H1 (cell line): Measurements from ENCODE around the gene GCSH. TPM values are rescaled to one million over a fixed set of nuclear protein-coding genes. Genes with fewer than 3 reads are reported as not detected.

Experiments
- CTCF ChIA-PET: fragments of 300-600 bp; sonication (Branson Sonifier 250); formaldehyde crosslinking; loops from one replicate; lab custom pipeline; 2021; ENCODE audit not compliant: partially characterized antibody; lab: Charles Lee
- POLR2A ChIA-PET: fragments of 300-600 bp; sonication (Branson Sonifier 250); formaldehyde crosslinking; loops from one replicate; lab custom pipeline; 2021; ENCODE audit warnings: inconsistent platforms; ENCODE audit not compliant: partially characterized antibody; lab: Charles Lee
- DNase-seq, 2 experiments: peaks; one replicate each; pipeline versions ENCODE4 v3.0.0 to v3.0.0-alpha.2; 2010 to 2022; ENCODE audit warnings: low spot score in 2 of 2, low read depth in 1 of 2, mixed read lengths in 1 of 2
- FAIRE-seq: peaks from 2 replicates; lab custom pipeline; 2011; peaks lifted over from hg19 to GRCh38; lab: Jason Lieb, UNC
- H2AFZ ChIP-seq: 2 replicates; pipeline ENCODE4 v1.8.1; 2012; ENCODE audit warnings: low read length, inconsistent platforms
- H2AK5ac ChIP-seq: 2 replicates; pipeline ENCODE4 v1.6.1; 2013; ENCODE audit warnings: low read depth, low read length
- H2BK120ac ChIP-seq: replicated peaks from 2 replicates; pipeline ENCODE3; 2013; ENCODE audit warnings: low read depth, low read length, inconsistent platforms
- H2BK12ac ChIP-seq: 2 replicates; pipeline ENCODE4 v1.6.1; 2013; ENCODE audit warnings: low read depth, low read length
- H2BK15ac ChIP-seq: 2 replicates; pipeline ENCODE4 v1.6.1; 2013; ENCODE audit warnings: low read length
- H2BK20ac ChIP-seq: 2 replicates; pipeline ENCODE4 v1.6.1; 2013; ENCODE audit warnings: low read length
- H2BK5ac ChIP-seq: 2 replicates; pipeline ENCODE4 v1.6.1; 2013; ENCODE audit warnings: low read depth, low read length
- H3K14ac ChIP-seq: 2 replicates; pipeline ENCODE4 v1.6.1; 2013; ENCODE audit warnings: inconsistent platforms; ENCODE audit not compliant: insufficient read length
- H3K18ac ChIP-seq: 2 replicates; pipeline ENCODE4 v1.6.1; 2013; ENCODE audit warnings: low read length; ENCODE audit errors: extremely low read depth
- H3K23ac ChIP-seq: 2 replicates; pipeline ENCODE4 v1.6.1; 2013; ENCODE audit warnings: inconsistent platforms; ENCODE audit not compliant: insufficient read length
- H3K23me2 ChIP-seq: 2 replicates; pipeline ENCODE4 v1.6.1; 2013; ENCODE audit warnings: low read depth, low read length
- H3K27ac ChIP-seq: 2 replicates; pipeline ENCODE4 v1.6.1; 2011; ENCODE audit warnings: low read depth, low read length, inconsistent platforms
- H3K27me3 ChIP-seq, 4 experiments: replicated peaks in 1 of 4; 1 replicate in 1 of 4; 2 replicates in 3 of 4; pipeline versions ENCODE4 v1.6.1 to v1.8.1; 2011 to 2013; ENCODE audit warnings: low read length in 3 of 4, mild to moderate bottlenecking in 3 of 4, inconsistent platforms in 2 of 4, mixed read lengths in 2 of 4, moderate library complexity in 1 of 4; ENCODE audit not compliant: control insufficient read depth in 3 of 4, insufficient read depth in 3 of 4; ENCODE audit errors: extremely low read depth in 1 of 4
- H3K36me3 ChIP-seq, 4 experiments: 2 replicates each; pipeline versions ENCODE4 v1.6.1 to v1.8.1; 2011 to 2013; ENCODE audit warnings: mild to moderate bottlenecking in 4 of 4, low read length in 3 of 4, moderate library complexity in 2 of 4, control low read depth in 1 of 4, inconsistent platforms in 1 of 4; ENCODE audit not compliant: insufficient read depth in 4 of 4, control insufficient read depth in 2 of 4
- H3K4ac ChIP-seq: replicated peaks from 2 replicates; pipeline ENCODE3; 2013; ENCODE audit warnings: low read length, low read depth, mixed read lengths, inconsistent platforms; ENCODE audit not compliant: insufficient read length
- H3K4me1 ChIP-seq, 4 experiments: replicated peaks in 1 of 4; 1 replicate in 1 of 4; 2 replicates in 3 of 4; pipeline versions ENCODE4 v1.6.1 to v1.8.1; 2011 to 2013; ENCODE audit warnings: low read length in 3 of 4, inconsistent platforms in 2 of 4, mixed read lengths in 1 of 4; ENCODE audit not compliant: insufficient read depth in 4 of 4, control insufficient read depth in 3 of 4
- H3K4me2 ChIP-seq, 2 experiments: 2 replicates each; pipeline versions ENCODE4 v1.6.1 to v1.8.1; 2011 to 2013; ENCODE audit warnings: low read depth in 2 of 2, low read length in 2 of 2, control low read depth in 1 of 2, inconsistent platforms in 1 of 2, mild to moderate bottlenecking in 1 of 2; ENCODE audit not compliant: insufficient read depth in 1 of 2
- H3K4me3 ChIP-seq, 4 experiments: fragments of 200-600, 300-600 bp in 1 of 4; sonication (generic), shearing (Covaris generic), sonication (Bioruptor Twin) in 1 of 4; 2 replicates each; pipeline versions ENCODE4 v1.5.1 to v1.8.1; 2011 to 2016; ENCODE audit warnings: low read length in 4 of 4, low read depth in 3 of 4, control low read depth in 2 of 4, inconsistent platforms in 2 of 4, mild to moderate bottlenecking in 2 of 4, mixed read lengths in 1 of 4, moderate library complexity in 1 of 4; ENCODE audit not compliant: insufficient read depth in 2 of 4; ENCODE audit errors: extremely low read depth in 1 of 4
- H3K56ac ChIP-seq: replicated peaks from 2 replicates; pipeline ENCODE3; 2013; ENCODE audit warnings: low read depth, mild to moderate bottlenecking, mixed read lengths, low read length, inconsistent platforms; ENCODE audit not compliant: insufficient read length
- H3K79me1 ChIP-seq: 2 replicates; pipeline ENCODE4 v1.6.1; 2013; ENCODE audit warnings: low read depth, low read length, control low read depth
- H3K79me2 ChIP-seq, 2 experiments: 2 replicates each; pipeline versions ENCODE4 v1.6.1 to v1.8.1; 2012 to 2013; ENCODE audit warnings: low read length in 2 of 2, mild to moderate bottlenecking in 2 of 2, inconsistent platforms in 1 of 2; ENCODE audit not compliant: insufficient read depth in 2 of 2, control insufficient read depth in 1 of 2
- H3K9ac ChIP-seq, 4 experiments: replicated peaks in 1 of 4; 1 replicate in 1 of 4; 2 replicates in 3 of 4; pipeline versions ENCODE4 v1.6.1 to v1.8.1; 2011 to 2013; ENCODE audit warnings: low read depth in 3 of 4, low read length in 3 of 4, control low read depth in 2 of 4, mild to moderate bottlenecking in 2 of 4, moderate library complexity in 2 of 4, inconsistent platforms in 1 of 4; ENCODE audit errors: extremely low read depth in 1 of 4
- H3K9me3 ChIP-seq, 2 experiments: 2 replicates each; pipeline versions ENCODE4 v1.6.1 to v1.8.1; 2012 to 2013; ENCODE audit warnings: mild to moderate bottlenecking in 2 of 2, moderate library complexity in 2 of 2, control low read depth in 1 of 2, inconsistent platforms in 1 of 2, low read depth in 1 of 2, low read length in 1 of 2, mixed read lengths in 1 of 2; ENCODE audit not compliant: insufficient read depth in 2 of 2
- H4K20me1 ChIP-seq, 2 experiments: replicated peaks in 1 of 2; 2 replicates each; pipeline versions ENCODE3 to v1.8.1; 2011 to 2013; ENCODE audit warnings: inconsistent platforms in 2 of 2, low read length in 2 of 2, mild to moderate bottlenecking in 1 of 2; ENCODE audit not compliant: insufficient read depth in 2 of 2, control insufficient read depth in 1 of 2
- H4K5ac ChIP-seq: 2 replicates; pipeline ENCODE4 v1.6.1; 2013; ENCODE audit warnings: low read length, low read depth, mixed read lengths, inconsistent platforms; ENCODE audit not compliant: insufficient read length
- H4K8ac ChIP-seq: 2 replicates; pipeline ENCODE4 v1.8.0; 2013; ENCODE audit warnings: mild to moderate bottlenecking, moderate library complexity, low read length, inconsistent platforms; ENCODE audit not compliant: insufficient read depth; ENCODE audit errors: extremely low read depth
- H4K91ac ChIP-seq: replicated peaks from 2 replicates; pipeline ENCODE3; 2013; ENCODE audit warnings: low read length, mixed read lengths, inconsistent platforms; ENCODE audit not compliant: insufficient read length
- BRCA1 ChIP-seq: IDR thresholded peaks from 2 replicates; pipeline ENCODE4 v1.6.1; 2012; ENCODE audit warnings: low read depth, low read length, improper control_type of control experiment
- EP300 ChIP-seq, 2 experiments: IDR thresholded peaks; 1 replicate in 1 of 2; 2 replicates in 1 of 2; pipeline ENCODE4 v1.6.1; 2011 to 2012; ENCODE audit warnings: low read depth in 2 of 2, low read length in 2 of 2, mild to moderate bottlenecking in 2 of 2, borderline replicate concordance in 1 of 2, inconsistent platforms in 1 of 2, moderate library complexity in 1 of 2
- JUN ChIP-seq: IDR thresholded peaks from 2 replicates; pipeline ENCODE4 v1.6.1; 2011; ENCODE audit warnings: low read depth, mild to moderate bottlenecking, improper control_type of control experiment, low read length
- WGBS, 2 experiments: shearing (Covaris generic) in 1 of 2; methylation state at CpG; one replicate each; pipeline versions ENCODE4 v1.1.6 to v1.1.7; 2013 to 2015; ENCODE audit warnings: low lambda C conversion rate in 2 of 2, mixed read lengths in 2 of 2, inconsistent platforms in 1 of 2, low coverage in 1 of 2, missing lambda C conversion rate in 1 of 2; ENCODE audit not compliant: insufficient replicate concordance in 2 of 2, insufficient coverage in 1 of 2, insufficient read length in 1 of 2; ENCODE audit errors: extremely low coverage in 1 of 2, missing lambda C conversion rate in 1 of 2; 5-methylcytosine and 5-hydroxymethylcytosine counted together
- long read RNA-seq, 2 experiments: library from RNA in 1 of 2; library from capped mRNA in 1 of 2; stranded (forward); transcript quantifications; one replicate each; pipeline ENCODE4 v2.0.0, GENCODE V29; 2021; ENCODE audit warnings: inconsistent platforms in 1 of 2
- polyA minus RNA-seq, 3 experiments: library from RNA; depleted of rRNA, polyadenylated mRNA; stranded (reverse); fragments of >200 nt; gene quantifications; 1 replicate in 2 of 3; 2 replicates in 1 of 3; pipeline ENCODE4 v1.2.3, GENCODE V29; 2011
- polyA plus RNA-seq, 7 experiments: library from polyadenylated mRNA; depleted of rRNA in 3 of 7; stranded (reverse) in 5 of 7; unstranded in 2 of 7; fragments of >200 nt in 5 of 7; fragments of 200-250 nt in 2 of 7; gene quantifications; 1 replicate in 5 of 7; 2 replicates in 1 of 7; 4 replicates in 1 of 7; pipeline versions ENCODE4 v1.2.1 to v1.2.3, GENCODE V29; 2011 to 2013; ENCODE audit warnings: missing spikeins in 2 of 7, mixed read lengths in 2 of 7
- total RNA-seq: library from RNA; stranded (reverse); fragmentation: NEBNext Ultra II Directional; extraction: Animal tissue kit (Norgen Biotek cat#: 25700); gene quantifications from 2 replicates; pipeline ENCODE4 v1.2.1, GENCODE V29; 2021
- TF ChIP-seq, protein P1 (sequence below): IDR thresholded peaks from 2 replicates; pipeline ENCODE4 v1.6.1; 2011; ENCODE audit warnings: low read length, improper control_type of control experiment

The GCSH gene
- 103 and 108 TPM in 2 replicates for total RNA-seq
- polyA plus RNA-seq (2011; rRNA removed): 25.1 and 28.2 TPM in 2 replicates
- polyA plus RNA-seq (2011; cell fraction: cytosol; rRNA removed): 56.5 TPM
- 28.5 TPM for polyA plus RNA-seq (2011; cell fraction: nucleus; rRNA removed)
- 31.9 to 88.2 TPM (median 35.2 TPM) in 4 replicates for polyA plus RNA-seq (2012, experiment 1 of 2)
- 62.6 TPM for polyA plus RNA-seq (2012, experiment 2 of 2)
- polyA plus RNA-seq (2013, experiment 1 of 2): 120 TPM
- polyA plus RNA-seq (2013, experiment 2 of 2): 119 TPM
- 3.6 and 4.5 TPM in 2 replicates for polyA minus RNA-seq (2011; rRNA and poly(A)+ RNA removed)
- polyA minus RNA-seq (2011; cell fraction: cytosol; rRNA and poly(A)+ RNA removed): 48.0 TPM
- polyA minus RNA-seq (2011; cell fraction: nucleus; rRNA and poly(A)+ RNA removed): 22.8 TPM
- long read RNA-seq, experiment 1, transcript GCSH-201 (5 exons, 1,597 nt): major isoform, 109 of 133 reads
- long read RNA-seq, experiment 1, partial matches to known transcripts: 7 of 133 reads
- long read RNA-seq, experiment 1, other reads (novel, unspliced or antisense): 10 of 133 reads
- long read RNA-seq, experiment 2, partial matches to known transcripts: 0 of 1 reads
- long read RNA-seq, experiment 2, other reads (novel, unspliced or antisense): 0 of 1 reads

DNA sequence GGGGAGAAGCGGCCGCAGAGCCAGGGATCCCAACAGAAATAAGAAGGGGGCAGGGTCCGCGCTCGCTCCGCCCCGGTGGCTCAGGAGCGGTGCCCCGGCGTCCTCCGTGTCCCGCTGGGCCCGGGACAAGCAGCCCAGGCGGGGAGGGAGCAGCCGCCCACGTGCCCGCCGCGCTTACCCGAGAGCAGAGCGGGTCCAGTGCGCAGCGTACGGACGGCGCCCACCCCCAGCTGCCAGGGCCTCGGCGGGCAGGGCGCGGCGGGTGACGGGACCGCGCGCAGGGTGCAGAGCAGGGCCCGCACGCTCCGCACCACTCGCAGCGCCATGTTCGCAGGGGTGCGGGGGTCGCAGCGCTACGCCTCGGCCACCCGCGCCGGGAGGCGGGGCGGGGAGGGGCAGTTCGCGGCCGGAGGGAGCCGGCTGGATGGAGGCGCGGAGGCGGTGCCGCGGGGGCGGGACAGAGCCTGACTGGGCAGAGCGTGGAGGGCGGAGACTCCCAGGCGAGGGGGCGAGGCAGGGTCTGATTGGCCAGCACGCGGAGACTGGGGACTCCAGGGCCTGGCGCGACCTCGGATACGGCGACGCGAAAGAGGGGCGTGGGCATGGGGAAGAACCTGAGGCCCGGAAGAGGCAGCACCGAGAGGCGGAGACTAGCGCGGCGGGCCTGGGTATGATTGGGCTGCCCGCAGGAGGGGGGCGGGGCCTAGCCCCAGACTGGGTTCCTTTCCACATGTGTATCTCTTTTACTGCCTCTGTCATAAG is at the start of gene GCSH:
GCSH (minus strand) TSS at position 443 of the 762 bp plus-strand sequence; CDS start at position 326, 117 bp downstream.
- DNase-seq (peak; percentile 94 to 96), FAIRE-seq (peak; percentile 39)
- Histone ChIP-seq H3K4me3 (peak within 1 kb of the TSS; percentile 64 to 93 (median 76)), H3K56ac (peak within 1 kb of the TSS; percentile 78), H2AK5ac (peak within 1 kb of the TSS; percentile 75; the same call in 1 of the 2 replicates), H3K14ac (no peak within 1 kb of the TSS), H4K20me1 (no peaks in the 10 kb centered on the region), H3K36me3 (peaks cover 0 to 9% (median 0%) of the 10 kb centered on the region in 4 experiments; a peak in 1 of 8 replicates), H3K4me1 (no peaks in the 10 kb centered on the region), H3K79me1 (peaks cover 2% of the 10 kb centered on the region; the same call in 1 of the 2 replicates), H2BK15ac (0 out of 2 replicates have a peak within 1 kb of the TSS, but pooled peaks have one; percentile 53), H3K4ac (peak within 1 kb of the TSS; percentile 69), H3K27me3 (no peaks in the 10 kb centered on the region), H2AFZ (peak within 1 kb of the TSS; percentile 93), H3K23ac (no peak within 1 kb of the TSS), H3K9ac (peak within 1 kb of the TSS; percentile 58 to 85 (median 76)), H2BK120ac (no peak within 1 kb of the TSS), H3K79me2 (peaks cover 5 to 37% of the 10 kb centered on the region in 2 experiments), H3K9me3 (no peaks in the 10 kb centered on the region), H2BK5ac (peak within 1 kb of the TSS; percentile 52; the same call in 1 of the 2 replicates), H4K5ac (peak within 1 kb of the TSS; percentile 56), H2BK12ac (0 out of 2 replicates have a peak within 1 kb of the TSS, but pooled peaks have one; percentile 42), H3K27ac (peak within 1 kb of the TSS; percentile 39; the same call in 1 of the 2 replicates), H4K8ac (peak within 1 kb of the TSS; percentile 71), H3K18ac (no peak within 1 kb of the TSS), H3K4me2 (peak within 1 kb of the TSS; percentile 62 to 65), H3K23me2 (0 out of 2 replicates have a peak, but pooled peaks cover 3% of the 10 kb centered on the region), H2BK20ac (no peak within 1 kb of the TSS), H4K91ac (peak within 1 kb of the TSS; percentile 55)
- ChIA-PET POLR2A (interaction anchor here (0.7 kb wide), 1 partner anchor 19 kb away, joined by 3 read pairs; the partner anchor contains the start of gene C16orf46), CTCF (no interaction called here)
- WGBS, 2 experiments: 1% methylated on average over 22 of the region's 83 CpGs; no CpG with 5 or more reads in 1 of the 2 experiments
- no peak for TF ChIP-seq EP300 (IDR thresholded peaks at IDR 0.05; ENCODE audit: borderline replicate concordance in 1 of 2, low read depth in 2 of 2, low read length in 2 of 2)
- TF ChIP-seq, protein P1, sequence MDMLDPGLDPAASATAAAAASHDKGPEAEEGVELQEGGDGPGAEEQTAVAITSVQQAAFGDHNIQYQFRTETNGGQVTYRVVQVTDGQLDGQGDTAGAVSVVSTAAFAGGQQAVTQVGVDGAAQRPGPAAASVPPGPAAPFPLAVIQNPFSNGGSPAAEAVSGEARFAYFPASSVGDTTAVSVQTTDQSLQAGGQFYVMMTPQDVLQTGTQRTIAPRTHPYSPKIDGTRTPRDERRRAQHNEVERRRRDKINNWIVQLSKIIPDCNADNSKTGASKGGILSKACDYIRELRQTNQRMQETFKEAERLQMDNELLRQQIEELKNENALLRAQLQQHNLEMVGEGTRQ: no peak
- TF ChIP-seq JUN: no peak
- no peak for TF ChIP-seq BRCA1
